ENCODE data around the gene GIGYF2.

GRCh38 chr2:232884001-232884421 lies 186.9 kb downstream of the GIGYF2 start:
- TF ChIP-seq POLR2A (IDR thresholded peaks at IDR 0.05) (no peak), CTCF (IDR thresholded peaks at IDR 0.05) (no peak)

Measured in prostate gland (tissue), 2 donors.